Measurements from ENCODE around the gene CLCN7. TPM values are rescaled to one million over a fixed set of nuclear protein-coding genes. Genes with fewer than 3 reads are reported as not detected.

CLCN7 gene
- total RNA-seq, 4 donors from 2014 or later, result 50.3 to 144 (median 89.9) TPM

GRCh38 chr16:1433263-1433560 lies 41.6 kb downstream of the CLCN7 start:
- DNase-seq, result no peak
- intact Hi-C loops (cut with DNase I), result no loop called here
- H3K27ac ChIP-seq, result no peak overlapping the region
- H3K4me1 ChIP-seq, result peaks cover 16 to 31% of the 10 kb centered on the region in 2 donors
- H3K9me3 ChIP-seq, result no peaks in the 10 kb centered on the region
- no peak overlapping the region for H3K4me3 ChIP-seq (replicated peaks in 1 of 3)
- no peaks in the 10 kb centered on the region for H3K36me3 ChIP-seq
- H3K27me3 ChIP-seq, result no peaks in the 10 kb centered on the region
- no peak for TF ChIP-seq POLR2A (IDR thresholded peaks at IDR 0.05)
- TF ChIP-seq CTCF (IDR thresholded peaks at IDR 0.05), result no peak
- no CpG with 5 or more reads among the region's 14 CpGs for WGBS, 2 donors

DNA sequence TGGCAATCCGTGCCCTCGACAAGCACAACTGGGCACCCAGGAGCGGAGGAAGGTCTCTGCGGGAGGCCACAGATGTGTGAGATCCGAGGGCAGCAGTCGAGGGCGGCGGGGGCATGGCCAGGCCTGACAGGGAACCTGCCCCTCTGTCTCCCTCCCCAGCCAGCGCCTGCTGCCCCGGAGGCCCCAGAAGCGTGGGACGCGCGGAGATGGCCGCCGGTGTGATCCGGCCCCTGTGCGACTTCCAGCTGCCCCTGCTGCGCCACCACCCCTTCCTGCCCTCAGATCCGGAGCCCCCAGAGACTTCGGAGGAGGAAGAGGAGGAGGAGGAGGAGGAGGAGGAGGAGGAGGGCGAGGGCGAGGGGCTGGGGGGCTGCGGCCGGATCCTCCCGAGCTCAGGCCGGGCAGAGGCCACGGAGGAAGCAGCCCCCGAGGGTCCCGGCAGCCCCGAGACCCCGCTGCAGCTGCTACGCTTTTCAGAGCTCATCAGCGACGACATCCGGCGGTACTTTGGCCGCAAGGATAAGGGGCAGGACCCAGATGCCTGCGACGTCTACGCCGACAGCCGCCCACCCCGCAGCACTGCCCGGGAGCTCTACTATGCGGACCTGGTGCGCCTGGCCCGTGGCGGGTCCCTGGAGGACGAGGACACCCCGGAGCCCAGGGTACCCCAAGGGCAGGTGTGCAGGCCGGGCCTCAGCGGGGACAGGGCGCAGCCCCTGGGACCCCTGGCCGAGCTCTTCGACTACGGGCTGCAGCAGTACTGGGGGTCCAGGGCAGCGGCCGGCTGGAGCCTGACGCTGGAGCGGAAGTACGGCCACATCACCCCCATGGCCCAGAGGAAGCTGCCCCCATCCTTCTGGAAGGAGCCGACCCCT lies 42.2 kb downstream of the CLCN7 start:
- no peaks in the 10 kb centered on the region for H3K9me3 ChIP-seq
- no peak for DNase-seq
- H3K4me3 ChIP-seq (replicated peaks in 1 of 3), result no peak overlapping the region
- intact Hi-C loops (cut with DNase I), result no loop called here
- H3K27me3 ChIP-seq, result no peaks in the 10 kb centered on the region
- no peak overlapping the region for H3K27ac ChIP-seq
- TF ChIP-seq CTCF (IDR thresholded peaks at IDR 0.05) (no peak), POLR2A (IDR thresholded peaks at IDR 0.05) (no peak)
- WGBS, 2 donors, result 84 to 86% methylated on average over 25 to 44 of the region's 63 CpGs
- H3K4me1 ChIP-seq, result peaks cover 16 to 28% of the 10 kb centered on the region in 2 donors
- H3K36me3 ChIP-seq, result no peaks in the 10 kb centered on the region

- TF ChIP-seq CTCF (IDR thresholded peaks at IDR 0.05), result no peak
- no peak for TF ChIP-seq POLR2A (IDR thresholded peaks at IDR 0.05)
- 80 to 82% methylated on average over 10 to 11 of the region's 20 CpGs for WGBS, 2 donors
- Histone ChIP-seq H3K36me3 (no peaks in the 10 kb centered on the region), H3K4me1 (peaks cover 16 to 28% of the 10 kb centered on the region in 2 donors), H3K27me3 (no peaks in the 10 kb centered on the region), H3K9me3 (no peaks in the 10 kb centered on the region), H3K4me3 (replicated peaks in 1 of 3) (no peak overlapping the region), H3K27ac (no peak overlapping the region)
- no peak for DNase-seq
- intact Hi-C loops (cut with DNase I), result no loop called here
Observed at GRCh38 chr16:1431497-1432270, 43.1 kb downstream of the CLCN7 start.

- TF ChIP-seq CTCF (IDR thresholded peaks at IDR 0.05) (peak in 3 of 6 experiments; percentile 34 to 51 (median 48)), POLR2A (IDR thresholded peaks at IDR 0.05) (no peak)
Observed at GRCh38 chr16:1430759-1431496, 43.9 kb downstream of the CLCN7 start, which contains the start of gene PERCC1. PERCC1 (plus strand) TSS chr16:1431078; CDS start chr16:1432594, 1,516 bp downstream.

More at GRCh38 chr16:1430759-1431496, 43.9 kb downstream of the CLCN7 start, which contains the start of gene PERCC1:
- Histone ChIP-seq H3K9me3 (no peaks in the 10 kb centered on the region), H3K36me3 (no peaks in the 10 kb centered on the region), H3K4me3 (replicated peaks in 1 of 3) (peak within 1 kb of the TSS in 1 of 3 donors; percentile 6), H3K27me3 (no peaks in the 10 kb centered on the region), H3K4me1 (peaks cover 16 to 28% of the 10 kb centered on the region in 2 donors), H3K27ac (peak within 1 kb of the TSS; percentile 3 to 49 (median 36))
- WGBS, 2 donors, result 38 to 51% methylated on average over 10 to 17 of the region's 35 CpGs
- intact Hi-C loops (cut with DNase I), result no loop called here
- peak; percentile 63 to 68 for DNase-seq

Measured in thyroid gland (tissue), 4 donors.